CMK (cell line): ENCODE data around the gene ZNHIT3.
"Not testable (repeated sequence)": the region's sequence is repeated elsewhere in the genome, so short reads cannot be mapped to it uniquely, and the experiment has no call there.

ENCODE experiments used
- DNase-seq: peaks from one replicate; pipeline ENCODE4 v3.0.0-alpha.2; 2010; ENCODE audit warnings: low read depth

ZNHIT3 gene

DNA sequence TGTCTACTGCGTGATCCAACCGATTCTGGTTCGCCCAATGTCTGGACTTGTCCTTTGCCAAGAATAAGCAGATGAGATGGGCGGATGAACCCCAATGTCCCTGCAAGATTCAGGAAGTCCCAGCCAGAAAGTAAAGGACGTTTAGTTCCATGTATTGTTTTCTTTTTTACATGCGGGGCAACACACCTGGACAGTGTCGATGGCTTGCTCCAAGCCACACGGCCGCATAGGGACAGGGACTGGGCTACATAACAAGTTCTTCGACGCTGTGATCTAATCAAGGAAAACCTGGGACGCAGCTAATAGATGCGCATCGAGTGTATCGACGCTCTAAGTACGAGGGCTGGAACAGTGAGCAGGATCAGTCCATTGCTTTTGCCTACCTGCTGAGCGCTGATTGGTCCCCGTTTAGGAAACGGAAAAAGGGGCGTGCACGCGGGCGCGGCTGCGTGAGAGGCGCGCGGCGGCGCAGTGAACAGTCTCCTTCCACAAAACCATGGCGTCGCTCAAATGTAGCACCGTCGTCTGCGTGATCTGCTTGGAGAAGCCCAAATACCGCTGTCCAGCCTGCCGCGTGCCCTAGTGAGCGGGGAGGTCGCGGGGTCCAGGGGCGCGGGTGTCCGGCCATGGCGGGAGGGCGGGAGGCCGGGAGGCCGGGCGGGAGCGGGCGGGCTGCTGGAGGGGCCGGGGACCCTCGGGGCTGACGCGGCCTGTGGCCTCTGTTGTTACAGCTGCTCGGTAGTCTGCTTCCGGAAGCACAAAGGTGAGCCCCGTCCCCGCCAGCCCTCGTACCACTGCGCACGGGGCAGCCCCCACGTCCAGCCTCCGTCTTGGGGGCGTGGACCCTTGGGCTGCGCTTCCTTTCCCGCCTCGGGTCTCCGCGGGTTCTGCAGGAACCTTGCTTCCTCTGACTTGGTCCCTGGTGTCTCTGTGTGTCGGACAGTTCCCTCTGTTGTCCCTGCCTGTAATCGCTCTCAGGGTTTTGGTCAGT, at the start of gene ZNHIT3:
Gene ZNHIT3, plus strand, starts transcription at position 478 of the 991 bp plus-strand sequence. Its CDS starts 19 bp downstream, at position 497.
- DNase-seq, result peak; percentile 87

DNA sequence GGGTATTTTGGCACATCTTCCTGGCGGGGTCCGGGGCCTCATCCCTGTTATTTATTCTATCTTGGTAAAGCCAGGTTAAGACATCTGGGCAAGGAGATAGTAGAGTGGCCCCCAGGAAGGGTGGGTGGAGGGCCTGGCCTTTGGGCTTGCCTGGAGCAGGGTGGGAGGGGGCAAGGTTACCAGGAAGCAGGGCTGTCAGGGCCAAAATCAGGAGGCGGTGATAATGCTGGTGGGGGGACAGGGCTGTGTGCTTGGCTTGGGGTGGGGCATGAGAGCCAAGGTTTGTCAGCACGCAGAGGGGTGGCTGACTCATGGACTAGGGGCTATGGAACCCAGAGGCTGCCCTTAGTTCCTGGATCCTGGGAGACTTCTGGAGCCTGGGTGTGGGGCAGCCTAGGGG, 44.7 kb upstream of the ZNHIT3 start:
- DNase-seq, result not testable (repeated sequence)

DNA sequence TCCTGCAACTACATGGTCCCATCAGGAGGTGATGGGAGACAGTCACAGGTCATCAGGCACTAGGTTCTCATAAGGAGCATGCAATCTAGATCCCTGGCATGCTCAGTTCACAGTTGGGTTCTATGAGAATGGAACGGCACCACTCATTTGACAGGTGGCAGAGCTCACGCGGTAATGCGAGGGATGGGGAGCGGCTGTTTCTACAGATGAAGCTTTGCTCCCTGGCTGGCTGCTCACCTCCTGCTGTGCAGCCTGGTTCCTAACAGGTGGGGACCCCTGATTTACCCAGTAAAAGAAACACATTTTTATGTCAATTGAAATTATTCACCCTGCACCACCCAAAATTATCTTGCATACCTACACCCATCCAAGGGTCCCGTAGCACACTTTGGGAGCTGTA, 42.7 kb upstream of the ZNHIT3 start:
- DNase-seq, result no peak

DNA sequence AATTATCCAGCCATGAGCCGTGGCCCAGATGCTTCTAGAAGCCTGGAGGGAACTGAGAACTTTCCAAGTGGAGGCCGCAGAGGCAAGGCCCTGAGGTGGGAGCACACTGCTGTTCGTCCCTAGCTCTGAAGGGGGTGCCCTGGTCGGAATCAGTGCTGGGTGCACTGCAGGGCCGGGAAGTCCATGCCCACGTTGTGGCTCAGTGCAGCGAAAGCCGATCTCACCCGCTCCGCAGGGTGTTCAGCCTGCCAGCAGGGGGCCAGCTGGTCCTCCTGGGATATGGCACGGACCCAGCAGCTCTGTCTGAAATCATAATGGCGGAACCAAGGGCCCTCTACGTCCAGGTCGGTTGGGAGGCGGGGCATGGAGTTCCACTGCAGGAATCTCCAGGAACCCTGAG, 36.5 kb upstream of the ZNHIT3 start:
- DNase-seq, result not testable (repeated sequence)

DNA sequence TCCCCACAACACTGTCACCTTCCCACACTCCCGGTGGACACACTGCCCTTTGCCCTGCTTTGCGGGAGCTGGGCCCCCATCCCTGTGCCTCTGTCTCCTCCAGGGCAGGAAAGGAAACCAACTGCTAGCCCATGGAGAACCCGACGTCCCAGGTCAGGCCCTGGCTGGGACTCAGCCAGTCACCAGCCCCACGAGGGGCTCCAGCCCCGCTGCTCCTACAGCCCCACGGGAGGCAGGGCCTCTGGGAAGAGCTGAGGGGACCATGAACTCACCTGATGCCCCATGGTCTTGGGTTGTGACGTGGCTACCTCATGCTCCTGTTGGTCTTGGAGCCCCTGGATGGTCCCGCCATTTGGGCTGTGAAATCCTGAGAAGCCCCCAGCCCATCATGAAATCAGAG, 33.6 kb upstream of the ZNHIT3 start:
- not testable (repeated sequence) for DNase-seq

DNA sequence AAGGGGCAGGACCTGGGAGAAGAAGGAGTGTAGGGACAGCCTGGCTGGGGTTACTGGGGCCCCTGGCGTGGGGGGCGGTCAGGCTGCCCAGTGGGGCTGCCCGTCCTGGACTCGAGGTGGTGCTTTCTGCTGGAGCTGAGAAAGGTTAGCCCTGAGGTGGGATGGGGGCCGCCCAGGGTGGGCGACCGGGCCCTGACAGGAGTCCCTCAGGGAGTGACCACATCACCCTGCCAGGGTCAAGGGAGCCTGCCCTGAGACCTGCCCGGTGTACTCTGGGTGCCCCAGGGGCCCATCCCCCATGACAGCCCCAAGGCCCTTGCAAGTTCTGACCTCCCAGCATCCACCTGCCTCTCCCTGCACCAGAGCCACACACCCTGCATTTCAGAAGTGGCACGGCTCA, 28.8 kb upstream of the ZNHIT3 start:
- DNase-seq, result not testable (repeated sequence)

DNA sequence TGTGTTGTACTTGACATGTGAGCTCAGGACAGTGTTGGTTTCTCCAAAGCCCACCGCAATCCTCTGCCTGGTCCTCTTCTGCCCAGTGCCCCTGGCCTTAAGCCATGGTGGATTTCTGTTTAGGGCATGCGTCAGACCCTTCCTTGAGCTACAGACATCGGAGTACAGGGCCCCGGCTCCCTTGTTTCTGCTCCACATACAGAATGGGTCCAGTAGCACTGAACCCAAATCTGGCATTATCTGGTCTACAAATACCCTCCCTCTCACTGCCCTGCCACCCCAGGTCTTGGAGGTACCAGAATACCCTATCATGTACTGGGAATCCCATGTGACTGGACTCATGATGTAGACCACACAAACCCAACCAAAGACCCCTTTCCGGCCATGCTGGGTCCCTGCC, 27.4 kb upstream of the ZNHIT3 start:
- no peak for DNase-seq

DNA sequence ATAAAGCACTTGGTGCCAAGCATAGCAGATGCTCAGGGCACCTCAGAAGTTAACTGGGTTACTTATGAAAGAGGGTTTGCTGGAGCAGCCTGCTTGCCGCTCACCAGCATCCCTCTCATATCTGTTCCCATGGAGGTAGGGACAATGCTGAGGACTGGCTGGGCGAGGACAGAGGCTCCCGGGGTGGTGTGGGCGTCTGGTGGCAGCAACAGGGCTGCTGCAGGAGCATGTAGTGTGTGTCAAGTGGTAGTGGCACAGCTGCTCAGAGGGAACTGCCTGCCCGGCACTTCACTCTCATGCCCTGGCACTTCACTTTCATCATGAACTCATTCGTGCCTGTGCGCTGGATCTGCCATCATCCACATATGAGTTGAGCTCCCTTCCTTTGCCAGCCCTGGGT, 26.9 kb upstream of the ZNHIT3 start:
- DNase-seq, result no peak

DNA sequence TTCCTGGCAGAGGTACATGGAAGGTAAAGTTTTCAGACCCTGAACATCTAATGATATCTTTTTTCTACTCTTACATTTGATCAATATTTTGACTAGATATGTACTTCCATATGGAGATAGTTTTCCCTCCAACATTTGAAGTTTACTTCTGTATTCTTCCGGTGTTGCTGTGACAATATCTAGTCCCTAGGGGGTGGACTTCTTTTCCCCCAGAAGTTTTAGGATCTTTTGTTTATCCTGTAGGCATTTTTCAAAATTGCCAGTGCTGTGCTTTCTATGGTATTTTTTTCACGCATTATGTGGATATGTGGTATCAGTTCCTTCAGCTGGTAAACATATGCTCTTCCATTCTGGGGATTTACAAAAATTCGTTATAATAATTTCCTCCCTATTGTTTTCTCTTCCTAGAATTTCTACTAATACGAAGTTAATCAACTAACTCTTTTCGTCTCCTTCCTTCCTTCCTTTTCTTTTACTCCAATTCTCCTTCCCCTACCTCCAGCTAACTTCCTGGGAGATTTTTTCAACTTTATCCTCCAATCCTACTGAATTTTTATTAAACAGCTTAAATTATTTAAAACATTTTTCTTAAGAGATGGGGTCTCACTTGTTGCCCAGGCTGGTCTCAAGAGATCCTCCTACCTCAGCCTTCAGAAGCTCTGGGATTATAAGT, 26.1 kb upstream of the ZNHIT3 start:
- no peak for DNase-seq

DNA sequence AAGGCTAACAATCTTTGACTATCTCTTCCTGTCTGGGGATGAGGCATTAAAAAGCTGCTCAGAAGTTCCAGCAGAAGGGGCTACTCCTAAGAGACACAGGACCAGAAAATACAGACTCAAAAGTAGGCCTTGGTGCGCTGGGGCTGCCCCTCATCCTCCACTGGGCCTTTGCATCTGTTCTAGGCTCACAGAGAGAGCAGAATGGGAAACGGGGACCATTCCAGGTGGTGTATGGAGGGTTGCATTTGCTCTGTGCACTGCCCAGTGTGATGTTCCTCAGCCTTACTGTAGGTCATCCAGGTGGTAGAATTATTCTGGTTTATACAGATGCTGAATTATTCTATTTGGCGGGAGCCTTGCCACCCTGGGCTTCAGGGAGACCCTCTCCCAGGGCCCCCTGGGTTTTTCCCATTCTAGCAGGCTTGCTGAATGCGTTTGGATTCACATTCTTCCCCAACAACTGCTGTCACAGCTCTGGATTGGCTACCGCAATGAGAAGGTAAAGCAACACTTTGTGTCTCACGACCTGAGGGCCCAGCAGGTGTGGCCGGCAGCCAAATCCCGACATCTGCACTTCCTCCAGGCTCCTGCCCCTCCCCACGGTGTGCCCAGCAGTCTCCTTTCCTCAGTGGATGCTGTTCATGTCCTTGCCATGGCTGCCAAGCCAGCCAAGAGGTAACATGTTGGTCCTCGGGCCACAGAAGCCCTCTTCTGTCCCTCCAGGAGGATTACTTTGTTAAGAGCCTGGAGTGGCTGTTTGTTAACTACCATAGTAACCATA, 25.0 kb upstream of the ZNHIT3 start:
- no peak for DNase-seq

DNA sequence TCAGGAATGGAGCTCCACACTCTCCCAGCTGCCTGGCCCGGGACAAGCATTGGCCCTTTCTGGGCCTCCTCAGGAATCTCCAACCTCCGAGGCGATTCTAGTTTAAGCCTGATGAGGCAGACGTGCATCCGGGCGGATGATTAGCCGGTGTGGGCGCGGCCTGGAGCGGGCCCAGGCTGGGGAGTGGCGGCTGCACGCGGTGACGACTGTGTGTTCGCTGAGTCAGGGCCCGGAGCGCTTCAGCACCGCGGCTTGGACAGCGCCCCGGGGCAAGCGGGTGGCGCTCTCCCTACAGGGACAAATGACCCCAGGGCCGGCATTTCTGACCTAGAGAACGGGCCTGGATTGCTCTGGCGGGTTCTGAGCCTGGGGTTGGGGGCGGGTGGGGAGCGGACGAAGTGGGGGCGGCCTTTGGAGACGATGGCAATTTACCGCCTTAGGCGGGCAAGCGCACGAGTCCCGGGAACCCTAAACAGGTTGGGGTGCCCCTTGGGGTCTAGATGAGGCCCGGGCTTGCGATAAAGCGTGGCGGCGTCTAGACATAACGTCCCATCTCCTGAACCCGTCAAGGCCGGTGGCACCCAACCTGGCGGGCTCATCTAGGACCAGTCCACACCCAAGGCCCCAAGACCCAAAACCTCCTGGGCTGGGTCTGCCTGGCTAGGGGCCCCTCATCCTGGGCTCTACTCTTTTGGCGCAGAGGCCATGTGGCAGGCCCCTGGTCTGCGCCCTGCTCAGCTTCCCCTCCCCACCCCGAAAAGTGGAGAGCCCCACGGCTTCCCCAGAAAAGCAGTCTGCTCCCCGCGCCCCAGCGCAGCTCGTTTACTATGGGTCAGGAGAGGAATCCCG, 22.3 kb upstream of the ZNHIT3 start:
- peak; percentile 20 for DNase-seq

DNA sequence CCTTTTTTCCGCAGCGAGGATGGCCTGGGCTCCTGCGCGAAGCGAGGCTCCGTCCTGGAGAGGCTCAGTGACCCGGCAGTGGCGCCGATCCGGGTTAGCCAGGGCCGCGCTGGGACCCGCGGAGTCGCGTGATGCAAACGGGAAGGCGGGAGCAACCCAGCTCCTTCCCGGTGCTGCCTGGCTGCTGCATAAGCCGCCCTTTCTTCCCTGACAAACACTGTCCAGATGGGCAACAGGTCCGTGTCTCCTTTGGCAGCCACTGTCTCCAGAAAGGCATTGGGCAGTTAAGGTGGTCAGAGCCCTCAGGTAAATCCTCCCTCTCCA, 21.8 kb upstream of the ZNHIT3 start:
- no peak for DNase-seq

DNA sequence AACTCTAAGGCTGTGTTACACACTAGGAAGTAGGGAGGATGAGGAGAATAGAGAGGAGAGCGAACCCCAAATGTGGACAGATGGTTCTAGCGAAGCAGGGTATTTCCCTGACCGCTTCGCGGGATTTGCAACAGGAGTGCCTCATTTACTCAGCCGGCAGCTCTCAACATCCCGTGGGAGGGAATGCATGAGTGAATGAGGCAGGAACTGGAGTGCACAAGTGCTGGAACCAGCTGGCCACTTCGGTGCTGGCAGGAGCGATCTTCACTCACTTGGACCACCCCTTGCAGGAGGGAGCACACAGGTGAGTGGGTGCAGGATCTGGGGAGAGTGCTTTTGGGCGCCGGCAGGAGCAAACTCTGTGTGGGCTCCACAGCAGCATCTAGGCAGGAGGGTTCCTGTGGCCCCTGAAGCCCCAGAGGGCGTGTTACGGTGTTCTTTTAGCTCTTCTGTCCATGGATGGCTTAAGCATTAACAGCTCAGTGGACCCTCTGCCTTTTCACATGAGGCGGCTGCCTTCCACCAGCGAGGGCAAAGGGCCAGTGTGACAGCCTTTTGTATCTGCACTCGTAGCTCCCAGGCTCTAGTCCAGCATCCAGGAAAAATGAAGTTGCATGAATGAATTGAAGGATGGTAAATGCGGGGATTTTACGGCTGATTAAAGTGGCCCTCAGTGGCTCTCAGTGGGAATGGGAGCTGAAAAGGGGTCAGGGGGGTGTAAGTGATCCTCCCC, 17.4 kb upstream of the ZNHIT3 start:
- DNase-seq, result no peak

DNA sequence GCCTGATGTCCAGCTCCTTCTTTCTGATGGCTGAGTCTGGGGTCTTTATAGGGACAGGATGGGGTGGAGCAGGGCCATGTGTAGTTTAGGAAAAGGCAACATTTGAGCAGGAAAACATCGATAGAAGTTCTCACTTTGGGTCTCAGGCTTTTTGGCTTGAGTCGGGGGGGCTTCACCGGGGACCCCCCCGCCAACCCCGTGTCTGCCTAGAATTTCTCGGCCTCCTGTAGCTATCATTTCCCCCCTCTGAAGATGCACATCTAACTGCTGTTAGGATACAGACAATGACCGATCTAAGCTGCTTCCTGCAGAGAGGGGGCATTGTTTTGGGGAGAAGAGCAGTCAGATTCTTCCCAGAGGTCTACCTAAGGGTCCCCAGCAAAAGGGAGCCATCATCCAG, 16.7 kb upstream of the ZNHIT3 start:
- no peak for DNase-seq

DNA sequence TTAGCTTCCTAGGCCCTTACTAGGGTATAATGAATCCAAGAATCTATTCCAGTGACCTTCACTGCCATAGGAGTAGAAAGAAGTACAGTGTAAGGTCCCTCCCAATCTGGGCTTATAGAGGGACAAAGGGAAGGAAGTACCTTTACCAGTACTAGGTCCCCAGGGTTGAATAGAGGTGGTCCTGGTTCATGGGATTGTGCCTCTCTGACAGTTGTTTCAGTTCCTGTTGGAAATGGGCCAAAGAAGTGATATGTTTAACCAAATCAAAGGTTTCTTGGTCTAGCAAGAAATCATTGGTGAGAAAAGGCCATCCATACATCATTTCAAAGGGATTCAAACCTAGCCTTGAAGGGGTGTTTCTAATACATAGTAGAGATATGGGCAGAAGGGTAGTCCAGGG, 16.0 kb upstream of the ZNHIT3 start:
- DNase-seq, result no peak

DNA sequence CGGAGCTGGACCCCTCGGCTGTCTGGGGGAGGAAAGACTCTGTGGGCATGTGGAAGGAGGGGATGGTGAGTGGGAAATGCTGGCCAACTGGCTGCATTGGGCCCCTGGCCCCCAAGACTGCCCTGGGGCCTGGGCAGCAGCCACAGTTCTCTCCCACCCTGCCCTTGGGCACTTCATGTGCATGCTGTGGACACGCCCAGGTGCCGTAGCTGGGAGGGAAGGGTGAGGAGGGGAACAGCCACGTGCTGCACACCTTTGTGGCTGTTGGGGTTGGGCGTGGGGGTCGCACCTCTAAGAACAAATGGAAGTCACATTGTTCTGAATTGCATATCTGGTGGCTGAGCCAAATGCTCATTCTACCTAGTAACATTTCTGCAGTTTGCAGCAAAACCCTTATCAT, 11.9 kb upstream of the ZNHIT3 start:
- DNase-seq, result no peak

DNA sequence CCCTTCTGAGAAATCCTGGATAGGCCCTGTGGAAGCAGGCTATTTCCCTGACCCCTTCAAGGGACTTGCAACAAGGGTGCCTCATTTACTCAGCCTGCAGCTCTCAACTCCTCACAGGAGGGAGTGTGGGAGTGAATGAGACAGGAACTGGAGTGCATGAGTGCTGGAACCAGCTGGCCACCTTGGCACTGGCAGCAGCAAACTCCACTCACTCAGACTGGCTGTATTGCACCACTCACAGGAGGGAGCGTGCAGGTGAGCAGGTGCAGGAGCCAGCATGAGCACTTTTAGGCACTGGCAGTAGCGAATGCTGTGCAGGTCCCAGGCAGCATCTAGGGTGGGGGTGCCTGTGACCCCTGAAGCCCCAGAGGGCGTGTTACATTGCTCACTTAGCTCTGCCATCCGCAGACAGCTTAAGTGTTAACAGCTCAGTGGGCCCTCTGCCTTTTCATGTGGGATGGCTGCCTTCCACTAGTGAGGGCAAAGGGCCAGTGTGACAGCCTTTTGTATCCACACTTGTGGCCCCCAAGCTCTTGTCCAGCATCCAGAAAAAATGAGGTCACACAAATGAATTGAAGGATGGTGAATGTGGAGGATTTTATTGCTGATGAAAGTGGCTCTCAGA, 11.0 kb upstream of the ZNHIT3 start:
- no peak for DNase-seq

DNA sequence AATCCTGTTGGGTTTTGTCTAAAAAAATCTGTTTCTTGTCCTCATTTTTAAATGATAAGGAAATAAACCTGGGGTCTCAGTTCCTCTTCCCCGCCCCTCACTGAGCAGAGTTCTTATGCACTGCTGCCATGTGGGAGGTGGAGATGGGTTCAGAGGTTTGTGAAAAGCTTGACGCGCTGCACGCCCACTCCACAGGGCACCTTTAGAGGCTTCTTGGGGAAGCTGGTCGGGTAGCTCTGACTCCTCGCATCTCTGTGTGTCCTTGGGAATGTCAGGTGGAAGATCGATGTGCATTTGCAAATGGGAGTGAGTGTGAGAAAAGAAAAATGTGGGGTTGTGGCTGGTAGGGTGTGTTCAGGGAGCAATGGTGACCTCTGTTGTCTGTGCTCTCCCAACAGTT, 4.7 kb upstream of the ZNHIT3 start:
- no peak for DNase-seq

DNA sequence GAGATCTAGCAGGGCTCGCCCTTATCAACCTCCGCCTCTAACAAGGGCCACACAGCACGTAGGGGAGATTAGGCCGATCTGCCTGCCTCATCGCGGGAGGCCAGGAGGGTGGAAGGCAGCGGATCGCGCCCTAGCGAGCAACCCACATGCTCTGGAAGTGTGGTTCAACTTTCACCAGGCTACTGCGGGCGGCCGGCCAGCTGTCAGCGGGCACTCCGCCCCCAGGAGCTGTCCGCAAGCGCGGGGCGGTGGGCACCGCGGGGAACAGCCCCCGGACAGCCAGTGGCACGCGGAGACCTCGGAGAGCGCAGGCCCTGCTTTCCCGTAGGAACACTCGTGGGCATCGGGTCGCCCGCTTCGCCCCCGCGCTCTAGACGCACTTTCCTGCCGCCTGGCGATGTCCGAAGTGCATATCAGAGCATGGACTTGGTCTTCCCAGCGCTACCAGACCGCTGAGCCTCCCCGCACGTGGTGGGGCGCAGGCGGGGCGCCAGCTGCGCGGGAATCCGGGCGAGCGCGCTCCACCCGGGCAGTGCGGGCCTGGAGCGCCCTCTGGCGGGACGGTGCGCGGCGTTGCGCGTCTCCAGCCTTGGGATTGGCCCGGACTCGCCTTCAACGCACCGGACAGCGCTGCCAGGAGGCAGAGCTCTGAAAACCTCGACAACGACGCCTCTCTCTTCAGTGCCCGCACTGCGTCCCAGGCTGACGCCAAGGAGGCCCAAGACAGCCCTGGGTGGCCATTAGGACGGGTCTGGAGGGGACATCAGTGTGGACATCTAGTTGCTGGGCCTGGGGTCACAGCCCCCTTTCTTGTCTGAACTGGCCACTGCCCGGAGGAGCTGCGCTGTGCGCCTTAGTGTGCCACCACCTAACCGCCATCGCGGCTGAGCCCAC, 3.6 kb upstream of the ZNHIT3 start:
- DNase-seq, result peak; percentile 70
